Measurements from ENCODE around the gene GLIS1. TPM values are rescaled to one million over a fixed set of nuclear protein-coding genes. Genes with fewer than 3 reads are reported as not detected.

The GLIS1 gene
- polyA plus RNA-seq, 1 donor from 2014 or later, result not detected

DNA sequence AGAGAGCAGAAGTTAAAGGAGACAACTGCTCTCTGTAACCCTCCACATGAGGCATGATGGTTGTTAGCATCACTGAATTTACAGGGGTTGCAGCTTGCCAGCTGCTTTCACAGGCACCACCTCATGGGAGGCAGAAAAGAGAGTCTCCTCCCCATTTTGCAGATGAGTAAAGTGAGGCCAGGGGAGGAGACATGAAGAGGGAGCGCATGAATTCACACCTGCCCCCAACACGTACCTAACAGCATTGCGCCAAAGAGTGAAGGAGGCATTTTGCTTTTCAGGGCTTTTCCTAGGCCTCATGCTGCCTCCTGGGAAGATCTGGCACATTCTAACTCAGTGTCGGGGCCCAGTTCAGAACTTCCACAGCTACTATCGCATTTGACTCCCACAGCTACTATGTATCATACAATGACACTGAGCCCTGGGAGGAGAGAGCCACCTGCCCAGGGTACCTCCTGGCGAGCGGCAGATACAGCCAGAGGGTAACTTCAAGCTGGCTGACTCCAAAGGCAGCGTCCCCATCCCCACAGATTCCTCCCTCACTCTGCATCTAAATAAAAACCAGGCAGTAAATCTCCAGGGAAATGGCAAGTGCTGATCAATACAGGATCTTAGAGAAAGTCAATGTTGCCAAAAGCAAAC is 34.0 kb downstream of the GLIS1 start:
- Histone ChIP-seq H3K9ac (ENCODE audit: low read length) (no peak overlapping the region), H3K4me2 (ENCODE audit: low read length) (no peak overlapping the region), H3K27me3 (ENCODE audit: insufficient read depth, low read depth, low read length) (no peaks in the 10 kb centered on the region), H4K20me1 (ENCODE audit: insufficient read depth) (no peaks in the 10 kb centered on the region), H3F3A (ENCODE audit: insufficient read depth, low read length, poor library complexity, severe bottlenecking) (no peaks in the 10 kb centered on the region), H3K36me3 (ENCODE audit: insufficient read depth, low read length) (no peaks in the 10 kb centered on the region), H3K79me2 (replicated peaks; ENCODE audit: insufficient read depth, low read length) (no peaks in the 10 kb centered on the region), H3K4me3 (ENCODE audit: low read length) (no peak overlapping the region), H2AFZ (ENCODE audit: low read depth, low read length) (no peak overlapping the region), H3K27ac (ENCODE audit: low read length) (no peak overlapping the region), H3K9me3 (ENCODE audit: low read length) (no peaks in the 10 kb centered on the region), H3K9me2 (ENCODE audit: insufficient read depth, low read length) (no peaks in the 10 kb centered on the region)
- TF ChIP-seq, protein P1, sequence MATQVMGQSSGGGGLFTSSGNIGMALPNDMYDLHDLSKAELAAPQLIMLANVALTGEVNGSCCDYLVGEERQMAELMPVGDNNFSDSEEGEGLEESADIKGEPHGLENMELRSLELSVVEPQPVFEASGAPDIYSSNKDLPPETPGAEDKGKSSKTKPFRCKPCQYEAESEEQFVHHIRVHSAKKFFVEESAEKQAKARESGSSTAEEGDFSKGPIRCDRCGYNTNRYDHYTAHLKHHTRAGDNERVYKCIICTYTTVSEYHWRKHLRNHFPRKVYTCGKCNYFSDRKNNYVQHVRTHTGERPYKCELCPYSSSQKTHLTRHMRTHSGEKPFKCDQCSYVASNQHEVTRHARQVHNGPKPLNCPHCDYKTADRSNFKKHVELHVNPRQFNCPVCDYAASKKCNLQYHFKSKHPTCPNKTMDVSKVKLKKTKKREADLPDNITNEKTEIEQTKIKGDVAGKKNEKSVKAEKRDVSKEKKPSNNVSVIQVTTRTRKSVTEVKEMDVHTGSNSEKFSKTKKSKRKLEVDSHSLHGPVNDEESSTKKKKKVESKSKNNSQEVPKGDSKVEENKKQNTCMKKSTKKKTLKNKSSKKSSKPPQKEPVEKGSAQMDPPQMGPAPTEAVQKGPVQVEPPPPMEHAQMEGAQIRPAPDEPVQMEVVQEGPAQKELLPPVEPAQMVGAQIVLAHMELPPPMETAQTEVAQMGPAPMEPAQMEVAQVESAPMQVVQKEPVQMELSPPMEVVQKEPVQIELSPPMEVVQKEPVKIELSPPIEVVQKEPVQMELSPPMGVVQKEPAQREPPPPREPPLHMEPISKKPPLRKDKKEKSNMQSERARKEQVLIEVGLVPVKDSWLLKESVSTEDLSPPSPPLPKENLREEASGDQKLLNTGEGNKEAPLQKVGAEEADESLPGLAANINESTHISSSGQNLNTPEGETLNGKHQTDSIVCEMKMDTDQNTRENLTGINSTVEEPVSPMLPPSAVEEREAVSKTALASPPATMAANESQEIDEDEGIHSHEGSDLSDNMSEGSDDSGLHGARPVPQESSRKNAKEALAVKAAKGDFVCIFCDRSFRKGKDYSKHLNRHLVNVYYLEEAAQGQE (IDR thresholded peaks at IDR 0.05; ENCODE audit: borderline replicate concordance), result no peak
- TF ChIP-seq EP300 (conservative IDR thresholded peaks at IDR 0.05; ENCODE audit: poor library complexity, severe bottlenecking) (no peak), RAD21 (conservative IDR thresholded peaks at IDR 0.05) (no peak), SMC3 (conservative IDR thresholded peaks at IDR 0.05; ENCODE audit: poor library complexity) (no peak), TAF1 (IDR thresholded peaks at IDR 0.05; ENCODE audit: low read depth) (no peak), MXI1 (conservative IDR thresholded peaks at IDR 0.05; ENCODE audit: poor library complexity, severe bottlenecking) (no peak), POLR2AphosphoS5 (IDR thresholded peaks at IDR 0.05) (no peak), EZH2 (IDR thresholded peaks at IDR 0.05; ENCODE audit: borderline replicate concordance, insufficient read depth, low read length, poor library complexity, severe bottlenecking) (no peak)
- TF ChIP-seq, protein P2, sequence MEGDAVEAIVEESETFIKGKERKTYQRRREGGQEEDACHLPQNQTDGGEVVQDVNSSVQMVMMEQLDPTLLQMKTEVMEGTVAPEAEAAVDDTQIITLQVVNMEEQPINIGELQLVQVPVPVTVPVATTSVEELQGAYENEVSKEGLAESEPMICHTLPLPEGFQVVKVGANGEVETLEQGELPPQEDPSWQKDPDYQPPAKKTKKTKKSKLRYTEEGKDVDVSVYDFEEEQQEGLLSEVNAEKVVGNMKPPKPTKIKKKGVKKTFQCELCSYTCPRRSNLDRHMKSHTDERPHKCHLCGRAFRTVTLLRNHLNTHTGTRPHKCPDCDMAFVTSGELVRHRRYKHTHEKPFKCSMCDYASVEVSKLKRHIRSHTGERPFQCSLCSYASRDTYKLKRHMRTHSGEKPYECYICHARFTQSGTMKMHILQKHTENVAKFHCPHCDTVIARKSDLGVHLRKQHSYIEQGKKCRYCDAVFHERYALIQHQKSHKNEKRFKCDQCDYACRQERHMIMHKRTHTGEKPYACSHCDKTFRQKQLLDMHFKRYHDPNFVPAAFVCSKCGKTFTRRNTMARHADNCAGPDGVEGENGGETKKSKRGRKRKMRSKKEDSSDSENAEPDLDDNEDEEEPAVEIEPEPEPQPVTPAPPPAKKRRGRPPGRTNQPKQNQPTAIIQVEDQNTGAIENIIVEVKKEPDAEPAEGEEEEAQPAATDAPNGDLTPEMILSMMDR (IDR thresholded peaks at IDR 0.05; ENCODE audit: poor library complexity, severe bottlenecking), result no peak

DNA sequence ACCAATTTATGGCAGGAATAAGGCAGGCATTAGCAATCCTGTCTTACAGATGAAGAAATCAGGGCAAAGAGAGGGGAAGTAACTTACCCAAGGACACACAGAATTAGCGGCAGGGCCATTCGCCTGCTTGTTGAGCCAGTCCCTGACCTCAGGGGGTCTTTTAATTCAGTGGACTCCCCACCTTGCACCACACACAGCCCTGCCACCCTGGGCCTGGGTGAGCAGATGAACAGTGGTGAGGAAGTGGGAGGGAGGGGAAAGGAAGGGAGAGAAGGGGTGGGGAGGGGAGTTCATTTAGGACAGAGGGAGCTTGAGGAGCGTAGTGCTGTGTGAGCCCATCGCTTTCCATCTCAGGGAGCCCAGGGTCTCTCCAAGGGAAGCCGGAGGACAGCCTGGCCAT is 34.7 kb downstream of the GLIS1 start:
- no peaks in the 10 kb centered on the region for H4K20me1 ChIP-seq (ENCODE audit: insufficient read depth)

More for the DNA sequence above, 34.7 kb downstream of the GLIS1 start:
- H3F3A ChIP-seq (ENCODE audit: insufficient read depth, low read length, poor library complexity, severe bottlenecking), result no peaks in the 10 kb centered on the region
- H3K36me3 ChIP-seq (ENCODE audit: insufficient read depth, low read length), result no peaks in the 10 kb centered on the region
- no peaks in the 10 kb centered on the region for H3K79me2 ChIP-seq (replicated peaks; ENCODE audit: insufficient read depth, low read length)
- no peaks in the 10 kb centered on the region for H3K9me2 ChIP-seq (ENCODE audit: insufficient read depth, low read length)
- no peak overlapping the region for H3K4me3 ChIP-seq (ENCODE audit: low read length)
- TF ChIP-seq SMC3 (conservative IDR thresholded peaks at IDR 0.05; ENCODE audit: poor library complexity) (no peak), EP300 (conservative IDR thresholded peaks at IDR 0.05; ENCODE audit: poor library complexity, severe bottlenecking) (no peak)
- TF ChIP-seq, protein P1 (IDR thresholded peaks at IDR 0.05; ENCODE audit: borderline replicate concordance), result no peak
- no peak overlapping the region for H2AFZ ChIP-seq (ENCODE audit: low read depth, low read length)
- no peak overlapping the region for H3K9ac ChIP-seq (ENCODE audit: low read length)
- no peak overlapping the region for H3K27ac ChIP-seq (ENCODE audit: low read length)
- H3K9me3 ChIP-seq (ENCODE audit: low read length), result no peaks in the 10 kb centered on the region
- H3K27me3 ChIP-seq (ENCODE audit: insufficient read depth, low read depth, low read length), result no peaks in the 10 kb centered on the region
- no peak overlapping the region for H3K4me2 ChIP-seq (ENCODE audit: low read length)

Measured in neural cell (in vitro differentiated cells).